ENCODE measurements around the gene LPP.
"Not testable (repeated sequence)": the region's sequence is repeated elsewhere in the genome, so short reads cannot be mapped to it uniquely, and the experiment has no call there.

LPP gene

GRCh38 chr3:188691665-188692064, 537.7 kb downstream of the LPP start:
- DNase-seq, result no peak

- DNase-seq, result no peak
Measured at GRCh38 chr3:188692700-188693099, 538.7 kb downstream of the LPP start.

- DNase-seq, result no peak
Measured at GRCh38 chr3:188693435-188693834, 539.5 kb downstream of the LPP start.

- DNase-seq, result no peak
Measured at GRCh38 chr3:188695241-188695640, 541.3 kb downstream of the LPP start.

- no peak for DNase-seq
Measured at GRCh38 chr3:188697127-188697526, 543.2 kb downstream of the LPP start.

GRCh38 chr3:188698436-188698835, 544.5 kb downstream of the LPP start:
- DNase-seq, result no peak

- no peak for DNase-seq
Measured at GRCh38 chr3:188700501-188700900, 546.5 kb downstream of the LPP start.

GRCh38 chr3:188700918-188701317, 547.0 kb downstream of the LPP start:
- DNase-seq, result no peak

- no peak for DNase-seq
Measured at GRCh38 chr3:188701485-188701969, 547.6 kb downstream of the LPP start.

- DNase-seq, result not testable (repeated sequence)
Measured at GRCh38 chr3:188702028-188702427, 548.1 kb downstream of the LPP start.

GRCh38 chr3:188706176-188706575, 552.2 kb downstream of the LPP start:
- DNase-seq, result no peak

- no peak for DNase-seq
Measured at GRCh38 chr3:188706599-188706998, 552.6 kb downstream of the LPP start.

- no peak for DNase-seq
Measured at GRCh38 chr3:188707381-188708288, 553.7 kb downstream of the LPP start.

GRCh38 chr3:188711881-188712247, 557.9 kb downstream of the LPP start:
- DNase-seq, result no peak

GRCh38 chr3:188712248-188712924, 558.4 kb downstream of the LPP start:
- no peak for DNase-seq

- no peak for DNase-seq
Measured at GRCh38 chr3:188712991-188713390, 559.0 kb downstream of the LPP start.

GRCh38 chr3:188719545-188719944, 565.6 kb downstream of the LPP start:
- no peak for DNase-seq

GRCh38 chr3:188720215-188720614, 566.3 kb downstream of the LPP start:
- peak; percentile 97 for DNase-seq

GRCh38 chr3:188720636-188721035, 566.7 kb downstream of the LPP start:
- DNase-seq, result no peak

- DNase-seq, result no peak
Measured at GRCh38 chr3:188721312-188721711, 567.4 kb downstream of the LPP start.

GRCh38 chr3:188721990-188722389, 568.0 kb downstream of the LPP start:
- no peak for DNase-seq

- DNase-seq, result no peak
Measured at GRCh38 chr3:188722963-188723362, 569.0 kb downstream of the LPP start.

GRCh38 chr3:188727052-188727451, 573.1 kb downstream of the LPP start:
- DNase-seq, result no peak

GRCh38 chr3:188728371-188728896, 574.5 kb downstream of the LPP start:
- DNase-seq, result no peak
